HK-2 (cell line): ENCODE results near the gene ZIC1.

Experiments used
- DNase-seq: peaks from one replicate; pipeline ENCODE4 v3.0.0-alpha.2; 2018; ENCODE audit not compliant: unreplicated experiment

Gene ZIC1

GRCh38 chr3:147409143-147410115 is at the start of gene ZIC1:
Gene ZIC1, plus strand, starts transcription at chr3:147409365. Its CDS starts 748 bp downstream, at chr3:147410113.
- no peak for DNase-seq

DNA sequence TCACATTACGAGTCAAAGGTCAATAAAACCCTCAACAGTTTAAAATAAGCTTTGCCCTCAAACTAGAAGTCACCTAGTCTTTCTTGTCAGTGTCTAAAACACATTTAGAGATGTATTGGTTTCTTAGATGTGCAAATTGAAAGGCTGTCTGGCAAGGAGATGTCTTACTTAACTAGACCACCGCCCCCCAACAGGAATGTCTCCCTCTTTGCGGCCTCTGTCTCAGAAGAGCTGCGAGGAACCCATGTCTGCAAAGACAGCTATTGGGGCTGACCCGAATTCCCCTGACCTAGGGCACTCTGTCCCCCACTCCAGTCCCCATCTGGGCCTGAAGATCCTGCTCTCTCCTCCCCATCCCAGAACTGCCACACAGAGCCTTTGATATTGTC is 49.1 kb upstream of the ZIC1 start:
- no peak for DNase-seq

DNA sequence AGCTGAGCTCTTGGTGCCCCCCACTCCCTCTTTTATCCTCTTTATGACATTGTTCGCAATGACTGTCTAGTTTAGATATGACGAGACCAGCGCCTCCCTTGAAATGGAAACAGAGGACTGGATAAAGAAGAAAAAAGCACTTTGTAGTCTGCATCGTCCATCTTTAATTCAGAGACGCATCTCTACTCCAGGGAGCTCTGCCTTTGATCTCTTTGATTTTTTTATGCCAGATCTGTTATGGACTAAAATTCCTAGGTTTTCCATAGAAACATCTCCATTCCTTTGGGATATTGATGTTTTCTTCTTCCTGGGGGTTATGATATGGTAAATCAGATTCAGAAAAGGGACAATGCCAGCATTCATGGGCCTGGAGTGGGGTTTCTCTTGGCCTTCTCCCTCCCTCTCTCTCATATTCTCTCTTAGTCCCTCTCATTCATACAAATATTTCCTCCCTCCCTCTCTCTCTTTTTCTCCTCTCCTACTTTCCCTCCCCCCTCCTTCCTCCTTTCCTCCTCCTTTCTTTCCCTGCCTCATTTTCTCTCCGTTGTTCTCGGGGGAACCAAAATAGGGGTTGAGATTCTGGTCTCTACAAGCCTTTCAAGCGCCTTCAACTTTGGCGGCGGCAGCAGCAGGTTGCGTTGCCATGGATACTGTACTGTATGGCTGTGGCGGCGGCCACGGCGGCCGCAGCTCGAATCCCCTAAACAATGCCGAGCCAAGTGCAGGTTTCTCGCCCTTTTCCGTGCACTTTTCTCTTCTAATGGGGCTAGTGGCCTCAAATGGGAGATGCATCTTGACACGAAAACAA is 48.3 kb upstream of the ZIC1 start:
- no peak for DNase-seq

DNA sequence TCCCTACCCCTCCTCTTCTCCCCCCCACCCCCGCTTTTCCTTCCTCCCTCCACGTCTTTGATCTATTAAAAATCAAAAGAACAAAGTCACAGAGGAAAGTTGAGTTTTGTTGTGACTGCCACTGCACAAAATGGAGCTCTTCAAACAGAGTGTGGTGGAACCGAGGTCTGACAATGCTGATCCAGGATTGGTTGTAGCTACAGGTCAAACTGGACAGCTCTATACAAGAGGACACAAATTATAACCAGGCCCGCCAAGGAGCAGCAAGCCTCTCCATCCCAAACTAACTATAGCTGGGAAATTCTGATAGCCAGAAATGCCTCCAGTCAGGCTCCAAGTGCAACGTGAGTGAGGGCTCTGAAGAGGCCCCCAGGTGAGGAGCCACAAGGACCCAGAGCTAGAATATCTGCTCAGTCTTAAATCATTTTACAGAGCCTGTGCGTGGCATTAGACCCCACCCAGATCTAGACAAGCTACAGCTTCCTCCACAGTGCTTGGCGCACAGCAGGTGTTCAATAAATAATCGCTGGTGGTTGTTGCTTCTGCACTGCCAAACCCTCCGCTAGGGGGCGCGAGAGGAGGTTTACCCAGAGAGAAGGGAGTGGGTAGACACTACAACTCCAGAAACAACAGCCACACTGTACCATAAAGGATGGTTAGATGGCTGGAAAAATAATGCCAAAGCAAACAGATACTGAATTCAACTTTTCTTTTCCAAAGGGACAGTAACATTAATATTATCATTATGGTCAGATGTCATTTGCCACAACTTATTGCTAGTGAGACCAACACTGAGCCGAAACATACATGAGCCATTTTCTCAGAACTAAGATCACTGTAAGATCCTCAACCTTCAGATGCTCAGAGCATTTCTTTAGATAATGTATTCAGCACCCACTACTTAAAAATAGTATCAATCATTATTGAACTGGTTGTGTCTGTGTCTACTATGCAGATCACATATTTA is 47.4 kb upstream of the ZIC1 start:
- DNase-seq: peak; percentile 65

GRCh38 chr3:147364771-147365170 is 44.4 kb upstream of the ZIC1 start:
- DNase-seq: no peak

GRCh38 chr3:147365196-147366115 is 43.7 kb upstream of the ZIC1 start:
- DNase-seq: no peak

DNA sequence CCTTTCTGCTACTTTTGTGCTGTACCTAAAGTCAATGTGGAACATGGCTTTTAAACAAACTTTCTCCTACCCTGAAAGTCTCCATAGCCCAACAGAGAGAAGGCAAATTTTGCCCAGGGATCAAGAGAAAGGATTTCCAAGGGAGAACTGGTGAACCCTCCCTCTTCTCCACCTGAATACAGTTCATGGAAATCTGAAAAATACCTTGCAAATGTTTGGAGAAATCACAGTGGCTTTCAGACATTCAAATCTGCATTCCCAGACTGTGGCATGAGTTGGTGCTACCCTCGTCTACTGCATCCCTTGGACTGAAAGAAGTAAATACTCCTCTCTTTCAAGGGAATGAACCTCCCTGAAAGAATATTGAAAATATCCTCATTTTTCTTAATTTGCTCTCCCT is 41.5 kb upstream of the ZIC1 start:
- DNase-seq: no peak

DNA sequence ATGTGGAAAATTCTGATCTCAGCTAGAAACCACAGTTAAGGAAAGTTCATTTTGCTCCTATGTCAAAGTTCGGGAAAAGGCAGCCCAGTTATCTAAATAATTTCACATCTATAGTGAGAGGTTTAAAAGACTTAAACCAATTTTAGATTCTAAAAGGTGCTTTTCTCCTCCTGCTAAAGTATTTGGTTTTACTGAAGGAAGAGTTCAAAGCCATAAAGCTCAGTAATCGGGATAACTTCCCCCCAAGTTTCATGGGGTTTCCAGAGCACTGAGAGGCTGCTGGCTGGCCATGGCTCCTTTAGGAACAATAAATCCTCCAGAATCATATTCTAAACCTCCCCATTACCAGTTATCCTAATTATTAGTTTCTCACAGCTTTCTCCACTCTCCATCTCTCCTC is 41.0 kb upstream of the ZIC1 start:
- no peak for DNase-seq

- no peak for DNase-seq
Observed at GRCh38 chr3:147368561-147369221, 40.5 kb upstream of the ZIC1 start.

GRCh38 chr3:147369231-147369630 is 39.9 kb upstream of the ZIC1 start:
- no peak for DNase-seq

GRCh38 chr3:147369661-147370123 is 39.5 kb upstream of the ZIC1 start:
- no peak for DNase-seq

DNA sequence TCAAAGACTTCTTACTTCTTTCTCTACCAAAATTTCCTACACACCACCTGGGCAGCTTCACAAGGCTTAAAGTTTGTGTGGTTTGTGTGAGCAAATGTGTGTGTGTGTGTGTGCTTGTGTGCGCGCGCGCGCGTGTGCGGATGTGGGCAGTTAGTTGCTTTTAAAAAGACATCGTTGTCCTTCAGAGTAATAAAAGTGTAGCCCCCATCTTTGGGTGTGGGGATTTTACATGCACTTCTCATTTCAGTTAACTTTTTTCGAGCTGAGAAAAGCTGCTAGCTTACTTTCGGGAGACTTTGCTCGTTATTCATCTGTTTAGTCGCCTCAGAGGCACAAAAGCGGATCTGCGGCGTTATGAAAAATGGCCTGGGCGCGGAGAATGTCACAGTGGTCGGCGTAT is 38.8 kb upstream of the ZIC1 start:
- no peak for DNase-seq

GRCh38 chr3:147371140-147371539 is 38.0 kb upstream of the ZIC1 start:
- DNase-seq: no peak

DNA sequence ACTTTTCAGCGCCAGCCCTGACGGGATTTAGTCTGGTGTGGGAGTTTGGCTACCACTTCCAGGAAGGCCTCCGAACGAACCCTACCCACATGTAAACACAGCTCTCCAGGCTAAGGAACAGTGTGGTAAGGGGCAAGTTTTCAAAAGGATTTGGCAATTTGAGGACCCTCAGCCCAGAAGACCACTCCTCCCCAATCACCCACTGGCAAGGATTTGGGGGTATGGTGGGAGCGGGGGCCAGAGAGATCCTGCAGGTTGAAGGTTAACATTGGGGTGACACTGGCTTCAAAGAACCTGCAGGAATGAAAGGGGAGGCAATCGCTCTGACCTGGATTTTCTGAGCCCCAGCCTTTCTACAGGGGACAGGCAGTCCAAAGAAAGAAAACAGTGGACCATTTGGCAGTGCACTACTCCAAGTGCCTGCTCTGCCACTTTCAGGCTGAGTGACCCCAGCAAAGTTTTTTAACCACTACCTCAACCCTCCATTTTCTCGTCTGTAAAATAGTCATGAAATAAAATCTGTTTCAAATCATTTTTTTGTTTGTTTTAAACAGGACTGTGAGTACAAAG is 37.3 kb upstream of the ZIC1 start:
- DNase-seq: no peak

DNA sequence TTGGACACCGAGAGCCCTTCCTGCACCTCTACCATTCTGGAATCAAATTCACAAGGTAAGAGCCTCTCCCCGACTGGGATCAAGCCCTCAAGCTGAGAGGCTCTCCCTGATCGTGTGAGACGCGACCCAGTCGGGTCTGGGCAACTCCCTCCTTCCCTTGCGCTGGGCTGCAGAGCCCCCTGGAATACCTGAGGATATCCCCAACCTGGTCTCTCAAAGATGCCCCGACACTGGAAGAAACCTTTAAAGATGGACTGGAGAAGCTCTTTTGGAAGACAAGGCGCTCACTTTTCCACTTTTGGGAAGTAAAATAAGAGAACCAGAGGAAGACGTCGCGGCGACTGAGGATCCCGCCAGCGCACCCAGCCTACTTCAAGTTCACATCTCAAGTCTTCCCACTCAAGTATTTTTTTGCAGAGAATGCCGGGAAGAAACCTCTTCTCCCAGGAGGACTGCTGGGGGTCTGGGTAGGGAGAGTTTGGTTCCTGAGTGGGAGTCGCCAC is 36.6 kb upstream of the ZIC1 start:
- no peak for DNase-seq

DNA sequence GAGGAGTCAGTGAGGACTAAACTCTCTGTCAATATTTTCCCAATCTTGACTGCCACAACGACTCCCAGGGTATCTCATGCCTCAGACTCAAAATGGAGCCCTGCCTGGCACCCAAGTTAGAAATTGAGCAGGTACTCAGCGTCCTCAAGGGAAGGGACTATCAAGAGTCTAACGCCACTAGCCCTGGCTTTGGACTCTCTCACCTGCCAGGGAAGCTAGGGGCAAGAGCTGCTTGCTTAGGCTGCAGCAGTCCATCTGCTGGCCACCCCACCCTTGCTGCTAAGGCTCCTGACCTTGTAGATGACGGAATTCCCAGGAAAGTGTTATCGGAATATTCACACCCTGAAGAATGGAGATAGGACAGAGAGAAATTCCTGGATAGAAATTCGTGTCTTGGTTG is 35.9 kb upstream of the ZIC1 start:
- no peak for DNase-seq

DNA sequence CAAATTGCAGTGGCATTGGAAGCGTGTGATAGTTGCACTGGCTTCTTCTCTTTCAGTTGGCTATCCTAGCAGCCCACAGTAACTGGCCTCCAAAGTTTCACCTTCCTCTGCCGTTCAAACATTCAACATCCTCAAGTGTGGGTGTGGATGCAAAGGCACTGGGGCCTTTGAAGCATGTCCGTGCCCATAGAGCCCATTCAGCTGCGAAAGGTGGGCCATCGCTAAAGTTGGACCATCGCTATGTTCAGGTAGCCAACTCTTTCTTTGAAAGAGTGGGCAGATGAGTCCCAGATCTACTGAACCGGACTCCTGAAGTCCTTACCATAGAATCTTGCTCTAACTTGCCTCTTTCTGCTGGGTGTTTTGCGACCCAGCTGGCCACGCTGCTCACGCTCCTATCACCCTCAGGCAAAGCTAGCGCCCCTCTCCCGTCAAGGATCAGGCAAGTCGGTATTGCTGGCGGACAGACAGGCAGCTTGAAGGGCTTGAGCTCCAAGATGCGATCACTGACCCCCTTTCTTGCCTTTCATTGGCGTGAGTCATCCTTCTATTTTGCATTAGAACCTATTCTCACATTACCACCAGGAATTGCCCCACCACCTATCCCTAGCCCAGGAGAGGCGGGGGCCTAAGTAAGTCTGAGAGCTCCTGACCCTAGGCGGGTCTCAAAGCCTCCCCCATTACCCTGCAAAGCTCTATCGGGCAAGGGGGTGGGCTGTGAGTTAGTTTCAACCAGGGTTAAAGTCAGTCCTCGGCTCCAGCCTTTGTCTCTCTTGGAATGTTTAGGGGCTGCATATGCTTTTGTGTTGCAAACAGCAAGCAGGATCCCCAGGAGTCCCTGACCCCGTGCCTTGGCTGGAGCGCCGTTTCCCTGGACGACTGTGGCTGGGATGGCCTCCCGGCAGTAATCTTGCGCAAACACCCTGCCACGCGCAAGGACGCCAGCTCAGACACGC is 31.5 kb upstream of the ZIC1 start:
- DNase-seq: no peak

GRCh38 chr3:147379651-147380050 is 29.5 kb upstream of the ZIC1 start:
- no peak for DNase-seq
